ENCODE measurements around the gene TOE1. TPM values are rescaled to one million over a fixed set of nuclear protein-coding genes. Genes with fewer than 3 reads are reported as not detected.
"Not testable (repeated sequence)": the region's sequence is repeated elsewhere in the genome, so short reads cannot be mapped to it uniquely, and the experiment has no call there.

TOE1 gene
- total RNA-seq, 1 donor from 2014 or later: 6.1 TPM

DNA sequence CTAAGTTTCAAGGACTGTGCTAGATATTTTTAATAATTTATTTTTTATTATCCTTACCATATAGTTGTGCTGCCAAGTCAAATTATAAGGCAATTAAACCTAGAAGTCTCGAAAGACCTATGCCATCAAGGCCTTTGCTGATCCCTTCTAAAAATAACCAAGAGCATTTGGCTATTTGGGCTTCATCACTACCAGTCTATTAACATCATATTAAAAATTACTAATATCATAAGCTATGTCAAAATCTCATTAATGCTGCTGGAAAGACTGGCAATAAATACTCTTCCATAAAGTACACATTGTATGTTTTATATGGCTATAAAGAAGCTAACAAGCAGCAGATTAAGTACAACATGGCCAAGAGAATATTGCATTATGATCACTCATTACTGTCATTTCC is 43.2 kb downstream of the TOE1 start:
- Mint-ChIP-seq H3K27me3 (ENCODE audit: insufficient read depth, low read depth) (peaks cover 4% of the 10 kb centered on the region), H3K27ac (no peak overlapping the region), H3K9me3 (no peaks in the 10 kb centered on the region), H3K4me3 (no peak overlapping the region), H3K36me3 (no peaks in the 10 kb centered on the region), H3K4me1 (peaks cover 3% of the 10 kb centered on the region)
- DNase-seq (ENCODE audit: low spot score): no peak
- Histone ChIP-seq H3K79me2 (ENCODE audit: low read depth) (no peaks in the 10 kb centered on the region), H3K9me3 (ENCODE audit: low read depth) (no peaks in the 10 kb centered on the region), H3K27ac (no peak overlapping the region), H3K27me3 (no peaks in the 10 kb centered on the region), H3K9ac (no peak overlapping the region), H3K4me1 (no peaks in the 10 kb centered on the region), H2AFZ (replicated peaks) (no peak overlapping the region), H4K20me1 (ENCODE audit: low read depth) (no peaks in the 10 kb centered on the region), H3K4me2 (no peak overlapping the region), H3K4me3 (no peak overlapping the region), H3F3A (ENCODE audit: low read depth) (no peaks in the 10 kb centered on the region), H3K36me3 (no peaks in the 10 kb centered on the region)
- TF ChIP-seq EZH2phosphoT487 (IDR thresholded peaks at IDR 0.05) (no peak), EZH2 (IDR thresholded peaks at IDR 0.05) (no peak)
- TF ChIP-seq, protein P1, sequence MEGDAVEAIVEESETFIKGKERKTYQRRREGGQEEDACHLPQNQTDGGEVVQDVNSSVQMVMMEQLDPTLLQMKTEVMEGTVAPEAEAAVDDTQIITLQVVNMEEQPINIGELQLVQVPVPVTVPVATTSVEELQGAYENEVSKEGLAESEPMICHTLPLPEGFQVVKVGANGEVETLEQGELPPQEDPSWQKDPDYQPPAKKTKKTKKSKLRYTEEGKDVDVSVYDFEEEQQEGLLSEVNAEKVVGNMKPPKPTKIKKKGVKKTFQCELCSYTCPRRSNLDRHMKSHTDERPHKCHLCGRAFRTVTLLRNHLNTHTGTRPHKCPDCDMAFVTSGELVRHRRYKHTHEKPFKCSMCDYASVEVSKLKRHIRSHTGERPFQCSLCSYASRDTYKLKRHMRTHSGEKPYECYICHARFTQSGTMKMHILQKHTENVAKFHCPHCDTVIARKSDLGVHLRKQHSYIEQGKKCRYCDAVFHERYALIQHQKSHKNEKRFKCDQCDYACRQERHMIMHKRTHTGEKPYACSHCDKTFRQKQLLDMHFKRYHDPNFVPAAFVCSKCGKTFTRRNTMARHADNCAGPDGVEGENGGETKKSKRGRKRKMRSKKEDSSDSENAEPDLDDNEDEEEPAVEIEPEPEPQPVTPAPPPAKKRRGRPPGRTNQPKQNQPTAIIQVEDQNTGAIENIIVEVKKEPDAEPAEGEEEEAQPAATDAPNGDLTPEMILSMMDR (IDR thresholded peaks at IDR 0.05): no peak

GRCh38 chr1:45384213-45384612 is 44.2 kb downstream of the TOE1 start:
- H3K9me3 ChIP-seq (ENCODE audit: low read depth); H3K27ac Mint-ChIP-seq; H3F3A ChIP-seq (ENCODE audit: low read depth); H3K9me3 Mint-ChIP-seq; H3K4me2 ChIP-seq; H3K79me2 ChIP-seq (ENCODE audit: low read depth); H3K4me1 Mint-ChIP-seq; H3K36me3 Mint-ChIP-seq; H3K27me3 Mint-ChIP-seq (ENCODE audit: insufficient read depth, low read depth); DNase-seq (ENCODE audit: low spot score); H3K27ac ChIP-seq; H3K4me3 Mint-ChIP-seq; H3K4me3 ChIP-seq; H2AFZ ChIP-seq (replicated peaks); H3K9ac ChIP-seq; H3K36me3 ChIP-seq; H3K4me1 ChIP-seq; H4K20me1 ChIP-seq (ENCODE audit: low read depth); H3K27me3 ChIP-seq: not testable (repeated sequence)

- peaks cover 3% of the 10 kb centered on the region for H3K4me1 Mint-ChIP-seq
- H3K36me3 Mint-ChIP-seq: no peaks in the 10 kb centered on the region
- TF ChIP-seq EZH2 (IDR thresholded peaks at IDR 0.05) (no peak), EZH2phosphoT487 (IDR thresholded peaks at IDR 0.05) (no peak)
- TF ChIP-seq, protein P1 (IDR thresholded peaks at IDR 0.05): no peak
- Histone ChIP-seq H3K4me3 (no peak overlapping the region), H3K27ac (no peak overlapping the region), H3K9ac (no peak overlapping the region), H3F3A (ENCODE audit: low read depth) (no peaks in the 10 kb centered on the region), H3K27me3 (no peaks in the 10 kb centered on the region), H3K36me3 (no peaks in the 10 kb centered on the region), H4K20me1 (ENCODE audit: low read depth) (no peaks in the 10 kb centered on the region), H3K79me2 (ENCODE audit: low read depth) (no peaks in the 10 kb centered on the region), H3K9me3 (ENCODE audit: low read depth) (no peaks in the 10 kb centered on the region), H3K4me1 (no peaks in the 10 kb centered on the region), H3K4me2 (no peak overlapping the region), H2AFZ (replicated peaks) (no peak overlapping the region)
- H3K27ac Mint-ChIP-seq: no peak overlapping the region
- H3K27me3 Mint-ChIP-seq (ENCODE audit: insufficient read depth, low read depth): peaks cover 4% of the 10 kb centered on the region
- H3K4me3 Mint-ChIP-seq: no peak overlapping the region
- DNase-seq (ENCODE audit: low spot score): no peak
- no peaks in the 10 kb centered on the region for H3K9me3 Mint-ChIP-seq
These were observed 45.3 kb downstream of the TOE1 start for GRCh38 chr1:45385302-45385701.

GRCh38 chr1:45386219-45386618 is 46.2 kb downstream of the TOE1 start:
- H3K27me3 Mint-ChIP-seq (ENCODE audit: insufficient read depth, low read depth): peaks cover 3% of the 10 kb centered on the region
- H3K9me3 ChIP-seq (ENCODE audit: low read depth): no peaks in the 10 kb centered on the region
- no peaks in the 10 kb centered on the region for H3K36me3 Mint-ChIP-seq
- no peak for TF ChIP-seq EZH2phosphoT487 (IDR thresholded peaks at IDR 0.05)
- TF ChIP-seq EZH2 (IDR thresholded peaks at IDR 0.05): no peak
- no peaks in the 10 kb centered on the region for H3K27me3 ChIP-seq
- no peak overlapping the region for H3K27ac ChIP-seq
- H3K4me3 Mint-ChIP-seq: no peak overlapping the region
- H3K4me2 ChIP-seq: no peak overlapping the region
- peaks cover under 1% of the 10 kb centered on the region for H3K4me1 Mint-ChIP-seq
- no peaks in the 10 kb centered on the region for H3K4me1 ChIP-seq
- no peaks in the 10 kb centered on the region for H3F3A ChIP-seq (ENCODE audit: low read depth)
- no peaks in the 10 kb centered on the region for H3K9me3 Mint-ChIP-seq
- no peaks in the 10 kb centered on the region for H3K36me3 ChIP-seq
- H3K4me3 ChIP-seq: no peak overlapping the region
- H4K20me1 ChIP-seq (ENCODE audit: low read depth): no peaks in the 10 kb centered on the region
- H2AFZ ChIP-seq (replicated peaks): no peak overlapping the region
- no peaks in the 10 kb centered on the region for H3K79me2 ChIP-seq (ENCODE audit: low read depth)
- H3K27ac Mint-ChIP-seq: no peak overlapping the region
- DNase-seq (ENCODE audit: low spot score): no peak
- no peak overlapping the region for H3K9ac ChIP-seq

Other genes with a start within 250 kb of the TOE1 start
- gene ZSWIM5, start 133.6 kb upstream of the TOE1 start, total RNA-seq (ENCODE audit: low replicate concordance): 5.8 and 7.1 TPM in 2 replicates
- gene HPDL, start 13.3 kb upstream of the TOE1 start, total RNA-seq (ENCODE audit: low replicate concordance): 0.64 and 2.4 TPM in 2 replicates
- gene MUTYH, start 270 bp downstream of the TOE1 start, total RNA-seq (ENCODE audit: low replicate concordance): 48.2 and 89.7 TPM in 2 replicates
- 10.5 and 14.9 TPM in 2 replicates for gene TESK2, start 151.0 kb downstream of the TOE1 start, total RNA-seq (ENCODE audit: low replicate concordance)
- 1.7 TPM in 2 replicates for gene CCDC163, start 159.9 kb downstream of the TOE1 start, total RNA-seq (ENCODE audit: low replicate concordance)
- gene MMACHC, start 160.1 kb downstream of the TOE1 start, total RNA-seq (ENCODE audit: low replicate concordance): 3.1 and 5.8 TPM in 2 replicates
- 477 and 653 TPM in 2 replicates for gene PRDX1, start 181.7 kb downstream of the TOE1 start, total RNA-seq (ENCODE audit: low replicate concordance)
- gene AKR1A1, start 210.7 kb downstream of the TOE1 start, total RNA-seq (ENCODE audit: low replicate concordance): 129 and 167 TPM in 2 replicates
- 337 and 436 TPM in 2 replicates for gene NASP, start 243.9 kb downstream of the TOE1 start, total RNA-seq (ENCODE audit: low replicate concordance)

Data from neural progenitor cell (in vitro differentiated cells).